BLaER1 treated with 17β-estradiol and CSF1 and Interleukin-3, amounts not matched to agents 10 nM and 100 nM (cell line): ENCODE measurements around the gene RERE.
A peak's percentile ranks its signal among the peaks of the same experiment; 100 is the strongest.
"Not testable (repeated sequence)": the region's sequence is repeated elsewhere in the genome, so short reads cannot be mapped to it uniquely, and the experiment has no call there.

Source experiments
- H3K27ac ChIP-seq, 11 experiments: shearing (Covaris generic); formaldehyde crosslinking; 2 replicates each; pipeline ENCODE4 v1.8.1; 2022
- H3K27me3 ChIP-seq, 11 experiments: shearing (Covaris generic); formaldehyde crosslinking; 2 replicates each; pipeline ENCODE4 v1.8.1; 2022
- H3K36me3 ChIP-seq, 11 experiments: shearing (Covaris generic); formaldehyde crosslinking; 2 replicates each; pipeline ENCODE4 v1.8.1; 2022
- H3K4me1 ChIP-seq, 10 experiments: shearing (Covaris generic); formaldehyde crosslinking; 2 replicates each; pipeline ENCODE4 v1.8.1; 2022
- H3K4me2 ChIP-seq, 11 experiments: shearing (Covaris generic); formaldehyde crosslinking; 2 replicates each; pipeline ENCODE4 v1.8.1; 2022
- H3K4me3 ChIP-seq, 10 experiments: shearing (Covaris generic); formaldehyde crosslinking; 2 replicates each; pipeline ENCODE4 v1.8.1; 2022
- H3K9ac ChIP-seq, 11 experiments: shearing (Covaris generic); formaldehyde crosslinking; 2 replicates each; pipeline ENCODE4 v1.8.1; 2022
- H3K9me3 ChIP-seq, 11 experiments: shearing (Covaris generic); formaldehyde crosslinking; replicated peaks in 1 of 11; 2 replicates each; pipeline ENCODE4 v1.8.1; 2022
- H4K20me1 ChIP-seq, 11 experiments: shearing (Covaris generic); formaldehyde crosslinking; 2 replicates each; pipeline ENCODE4 v1.8.1; 2022
- Cebpa-rat ChIP-seq, 11 experiments: shearing (Covaris generic); IDR thresholded peaks; 2 replicates each; pipeline ENCODE4 v1.8.1; 2022

The RERE gene

GRCh38 chr1:8611634-8612515 lies 205.6 kb downstream of the RERE start:
- H3K27ac ChIP-seq, result not testable (repeated sequence)

GRCh38 chr1:8607906-8608305 lies 209.5 kb downstream of the RERE start:
- no peak for TF ChIP-seq Cebpa-rat (IDR thresholded peaks at IDR 0.05)
- Histone ChIP-seq H4K20me1 (peaks cover 4 to 90% (median 27%) of the 10 kb centered on the region in 11 experiments; a peak in 16 of 22 replicates), H3K4me1 (peaks cover 11 to 23% (median 16%) of the 10 kb centered on the region in 10 experiments), H3K9ac (no peak overlapping the region), H3K27me3 (no peaks in the 10 kb centered on the region), H3K27ac (no peak overlapping the region), H3K9me3 (peaks cover 0 to 34% (median 19%) of the 10 kb centered on the region in 11 experiments; a peak in 16 of 22 replicates), H3K36me3 (peaks cover 15 to 96% (median 83%) of the 10 kb centered on the region in 11 experiments), H3K4me3 (no peak overlapping the region), H3K4me2 (no peak overlapping the region)

More at GRCh38 chr1:8611634-8612515, 205.6 kb downstream of the RERE start:
- H3K4me3 ChIP-seq, H3K4me2 ChIP-seq, H3K9ac ChIP-seq, H3K27me3 ChIP-seq, H3K4me1 ChIP-seq: not testable (repeated sequence)
- peaks cover 3 to 96% (median 47%) of the 10 kb centered on the region in 11 experiments; a peak in 17 of 22 replicates for H4K20me1 ChIP-seq
- H3K36me3 ChIP-seq, result peaks cover 27 to 89% (median 77%) of the 10 kb centered on the region in 11 experiments
- H3K9me3 ChIP-seq, result peaks cover 0 to 10% (median 0%) of the 10 kb centered on the region in 11 experiments; a peak in 1 of 22 replicates

- Histone ChIP-seq H3K36me3 (peaks cover 8 to 95% (median 84%) of the 10 kb centered on the region in 11 experiments; a peak in 19 of 22 replicates), H3K4me3 (0 out of 20 replicates have a peak overlapping the region, but pooled peaks of 1 of the 10 experiments have one; percentile 8), H3K9ac (no peak overlapping the region), H3K4me2 (peak overlapping the region; percentile 23 to 64 (median 45); a peak in 21 of 22 replicates), H3K9me3 (peaks cover 0 to 48% (median 26%) of the 10 kb centered on the region in 11 experiments; a peak in 16 of 22 replicates), H3K4me1 (peaks cover 11 to 32% (median 23%) of the 10 kb centered on the region in 10 experiments), H3K27ac (peak overlapping the region in 7 of 11 experiments; percentile 14 to 65 (median 55); a peak in 12 of 22 replicates), H4K20me1 (peaks cover 0 to 79% (median 33%) of the 10 kb centered on the region in 11 experiments; a peak in 17 of 22 replicates), H3K27me3 (no peaks in the 10 kb centered on the region)
- no peak for TF ChIP-seq Cebpa-rat (IDR thresholded peaks at IDR 0.05)
Measured at GRCh38 chr1:8604041-8604945, 213.1 kb downstream of the RERE start.

GRCh38 chr1:8603220-8603616 lies 214.2 kb downstream of the RERE start:
- Histone ChIP-seq H3K36me3 (peaks cover 16 to 95% (median 84%) of the 10 kb centered on the region in 11 experiments; a peak in 20 of 22 replicates), H3K4me3 (no peak overlapping the region), H3K9me3 (peaks cover 0 to 46% (median 26%) of the 10 kb centered on the region in 11 experiments; a peak in 16 of 22 replicates), H3K27me3 (no peaks in the 10 kb centered on the region), H3K4me1 (peaks cover 11 to 32% (median 23%) of the 10 kb centered on the region in 10 experiments), H3K27ac (peak overlapping the region in 1 of 11 experiments; percentile 65; a peak in 1 of 22 replicates), H3K9ac (no peak overlapping the region), H4K20me1 (peaks cover 8 to 79% (median 38%) of the 10 kb centered on the region in 11 experiments; a peak in 18 of 22 replicates), H3K4me2 (peak overlapping the region in 4 of 11 experiments; percentile 10 to 50 (median 44); a peak in 4 of 22 replicates)
- 0 out of 22 replicates have a peak, but pooled peaks of 1 of the 11 experiments have one; percentile 17 for TF ChIP-seq Cebpa-rat (IDR thresholded peaks at IDR 0.05)

- Histone ChIP-seq H3K27ac (0 out of 22 replicates have a peak overlapping the region, but pooled peaks of 1 of the 11 experiments have one; percentile 5), H3K4me1 (peaks cover 11 to 32% (median 23%) of the 10 kb centered on the region in 10 experiments), H3K9me3 (peaks cover 0 to 40% (median 24%) of the 10 kb centered on the region in 11 experiments; a peak in 16 of 22 replicates), H3K27me3 (no peaks in the 10 kb centered on the region), H3K4me2 (0 out of 22 replicates have a peak overlapping the region, but pooled peaks of 1 of the 11 experiments have one; percentile 10), H3K36me3 (peaks cover 21 to 95% (median 84%) of the 10 kb centered on the region in 11 experiments; a peak in 20 of 22 replicates), H3K4me3 (no peak overlapping the region), H4K20me1 (peaks cover 10 to 81% (median 42%) of the 10 kb centered on the region in 11 experiments; a peak in 18 of 22 replicates), H3K9ac (no peak overlapping the region)
- TF ChIP-seq Cebpa-rat (IDR thresholded peaks at IDR 0.05), result no peak
Measured at GRCh38 chr1:8602471-8603219, 214.8 kb downstream of the RERE start.

- H3K27ac ChIP-seq, result peak overlapping the region in 8 of 11 experiments; percentile 0 to 50 (median 33); a peak in 10 of 22 replicates
- H3K4me3 ChIP-seq, result no peak overlapping the region
- peaks cover 0 to 30% (median 12%) of the 10 kb centered on the region in 11 experiments; a peak in 16 of 22 replicates for H3K9me3 ChIP-seq
- H3K36me3 ChIP-seq, result peaks cover 24 to 93% (median 77%) of the 10 kb centered on the region in 11 experiments; a peak in 21 of 22 replicates
- no peak overlapping the region for H3K9ac ChIP-seq
- no peaks in the 10 kb centered on the region for H3K27me3 ChIP-seq
- H4K20me1 ChIP-seq, result peaks cover 12 to 87% (median 63%) of the 10 kb centered on the region in 11 experiments; a peak in 20 of 22 replicates
- peak overlapping the region in 1 of 11 experiments; percentile 5; a peak in 1 of 22 replicates for H3K4me2 ChIP-seq
- peaks cover 11 to 35% (median 23%) of the 10 kb centered on the region in 10 experiments for H3K4me1 ChIP-seq
- no peak for TF ChIP-seq Cebpa-rat (IDR thresholded peaks at IDR 0.05)
Measured at GRCh38 chr1:8600336-8600735, 217.1 kb downstream of the RERE start.

- peak overlapping the region in 1 of 11 experiments; percentile 5; a peak in 1 of 22 replicates for H3K4me2 ChIP-seq
- peaks cover 12 to 90% (median 58%) of the 10 kb centered on the region in 11 experiments; a peak in 20 of 22 replicates for H4K20me1 ChIP-seq
- H3K4me3 ChIP-seq, result no peak overlapping the region
- TF ChIP-seq Cebpa-rat (IDR thresholded peaks at IDR 0.05), result no peak
- H3K9ac ChIP-seq, result no peak overlapping the region
- no peaks in the 10 kb centered on the region for H3K27me3 ChIP-seq
- peak overlapping the region in 8 of 11 experiments; percentile 0 to 50 (median 33); a peak in 9 of 22 replicates for H3K27ac ChIP-seq
- peaks cover 11 to 31% (median 21%) of the 10 kb centered on the region in 10 experiments for H3K4me1 ChIP-seq
- H3K9me3 ChIP-seq, result peaks cover 0 to 26% (median 8%) of the 10 kb centered on the region in 11 experiments; a peak in 13 of 22 replicates
- peaks cover 27 to 91% (median 76%) of the 10 kb centered on the region in 11 experiments; a peak in 21 of 22 replicates for H3K36me3 ChIP-seq
Measured at GRCh38 chr1:8599646-8600212, 217.7 kb downstream of the RERE start.
